ENCODE measurements around the gene SIGLEC7. TPM values are rescaled to one million over a fixed set of nuclear protein-coding genes. Genes with fewer than 3 reads are reported as not detected.

The SIGLEC7 gene
- total and polyA plus RNA-seq, 7 donors: 1.1 to 8.3 (median 2.5) TPM

DNA sequence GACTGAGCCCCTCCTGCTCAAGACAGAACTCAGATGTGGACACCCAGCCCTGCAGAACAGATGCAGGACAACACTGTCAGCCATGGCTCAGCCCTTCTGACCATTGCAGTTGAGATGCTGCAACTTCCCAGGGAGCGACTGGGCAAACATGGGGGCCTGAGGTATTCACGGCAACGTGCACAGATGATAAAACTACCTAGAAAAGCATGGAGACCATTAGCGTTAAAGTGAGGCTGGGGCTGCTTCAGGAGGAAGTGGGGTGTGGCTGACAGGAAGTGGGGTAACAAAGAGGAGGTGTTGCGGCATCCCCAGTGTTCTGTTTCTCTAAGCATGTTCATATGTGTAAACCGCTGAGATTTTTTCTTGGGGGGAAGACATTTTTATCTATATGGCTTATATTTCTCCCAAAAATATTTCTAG is 18.7 kb upstream of the SIGLEC7 start:
- H3K9me3 ChIP-seq: no peaks in the 10 kb centered on the region
- H3K4me1 ChIP-seq: no peaks in the 10 kb centered on the region
- WGBS, 2 donors: 47 to 50% methylated on average over 6 of the region's 6 CpGs
- peak overlapping the region in 3 of 4 donors; percentile 31 to 54 (median 52) for H3K27ac ChIP-seq
- H3K4me3 ChIP-seq: no peak overlapping the region
- TF ChIP-seq POLR2A (IDR thresholded peaks at IDR 0.05): no peak
- TF ChIP-seq POLR2AphosphoS5 (IDR thresholded peaks at IDR 0.05): no peak
- TF ChIP-seq EP300 (IDR thresholded peaks at IDR 0.05): no peak
- TF ChIP-seq, protein P1, sequence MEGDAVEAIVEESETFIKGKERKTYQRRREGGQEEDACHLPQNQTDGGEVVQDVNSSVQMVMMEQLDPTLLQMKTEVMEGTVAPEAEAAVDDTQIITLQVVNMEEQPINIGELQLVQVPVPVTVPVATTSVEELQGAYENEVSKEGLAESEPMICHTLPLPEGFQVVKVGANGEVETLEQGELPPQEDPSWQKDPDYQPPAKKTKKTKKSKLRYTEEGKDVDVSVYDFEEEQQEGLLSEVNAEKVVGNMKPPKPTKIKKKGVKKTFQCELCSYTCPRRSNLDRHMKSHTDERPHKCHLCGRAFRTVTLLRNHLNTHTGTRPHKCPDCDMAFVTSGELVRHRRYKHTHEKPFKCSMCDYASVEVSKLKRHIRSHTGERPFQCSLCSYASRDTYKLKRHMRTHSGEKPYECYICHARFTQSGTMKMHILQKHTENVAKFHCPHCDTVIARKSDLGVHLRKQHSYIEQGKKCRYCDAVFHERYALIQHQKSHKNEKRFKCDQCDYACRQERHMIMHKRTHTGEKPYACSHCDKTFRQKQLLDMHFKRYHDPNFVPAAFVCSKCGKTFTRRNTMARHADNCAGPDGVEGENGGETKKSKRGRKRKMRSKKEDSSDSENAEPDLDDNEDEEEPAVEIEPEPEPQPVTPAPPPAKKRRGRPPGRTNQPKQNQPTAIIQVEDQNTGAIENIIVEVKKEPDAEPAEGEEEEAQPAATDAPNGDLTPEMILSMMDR (IDR thresholded peaks at IDR 0.05): no peak
- no peaks in the 10 kb centered on the region for H3K36me3 ChIP-seq
- intact Hi-C loops (cut with DNase I): no loop called here
- peaks cover 0 to 23% (median 0%) of the 10 kb centered on the region in 3 donors for H3K27me3 ChIP-seq
- DNase-seq: peak; percentile 72

DNA sequence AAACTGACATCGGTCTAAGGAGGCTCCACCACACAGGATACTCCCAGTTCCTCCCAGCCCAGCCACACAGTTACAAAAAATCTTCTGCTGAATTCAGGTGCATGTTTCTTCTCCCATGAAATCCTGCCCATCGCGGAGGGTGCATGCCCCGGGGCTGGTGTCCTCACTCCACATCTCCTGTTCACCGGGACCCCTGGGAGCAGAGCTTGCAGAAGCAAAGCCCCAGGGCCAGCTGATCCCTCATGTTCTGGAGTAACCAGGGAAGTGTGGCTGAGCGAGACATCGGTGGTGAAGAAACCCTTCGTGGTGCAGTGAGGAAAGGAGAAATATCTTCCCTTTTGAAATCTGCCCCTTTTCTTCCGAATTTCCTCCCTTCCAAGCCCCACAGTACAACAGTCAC is 18.3 kb upstream of the SIGLEC7 start:
- intact Hi-C loops (cut with DNase I): no loop called here
- no peak overlapping the region for H3K4me3 ChIP-seq
- peak overlapping the region in 2 of 4 donors; percentile 31 to 48 for H3K27ac ChIP-seq
- peaks cover 0 to 23% (median 0%) of the 10 kb centered on the region in 3 donors for H3K27me3 ChIP-seq
- H3K9me3 ChIP-seq: no peaks in the 10 kb centered on the region
- WGBS, 2 donors: 74 to 81% methylated on average over 9 of the region's 9 CpGs
- no peaks in the 10 kb centered on the region for H3K36me3 ChIP-seq
- no peak for TF ChIP-seq POLR2A (IDR thresholded peaks at IDR 0.05)
- no peak for TF ChIP-seq POLR2AphosphoS5 (IDR thresholded peaks at IDR 0.05)
- TF ChIP-seq EP300 (IDR thresholded peaks at IDR 0.05): no peak
- TF ChIP-seq, protein P1 (IDR thresholded peaks at IDR 0.05): no peak
- H3K4me1 ChIP-seq: no peaks in the 10 kb centered on the region
- peak; percentile 57 for DNase-seq

DNA sequence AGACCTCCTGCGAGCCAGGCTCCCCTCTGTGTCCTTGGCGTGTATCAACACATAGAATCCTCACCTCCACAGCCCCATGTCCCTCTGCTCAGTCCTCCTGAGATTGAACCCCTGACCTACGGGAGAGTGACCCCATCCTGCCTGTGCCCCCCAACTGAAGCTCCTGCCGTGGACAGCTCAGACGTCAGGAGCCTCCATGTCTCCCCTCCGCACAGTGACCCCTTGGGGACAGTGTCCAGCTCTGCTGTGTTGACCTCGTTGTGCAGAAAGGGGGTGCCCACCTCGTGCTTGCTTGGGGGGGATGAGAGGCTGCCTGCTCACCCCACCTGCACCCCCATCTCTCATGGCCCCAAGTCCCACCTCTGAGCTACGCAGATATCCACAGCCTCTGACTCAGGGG is 17.9 kb upstream of the SIGLEC7 start:
- WGBS, 2 donors: 79 to 91% methylated on average over 9 of the region's 9 CpGs
- intact Hi-C loops (cut with DNase I): no loop called here
- H3K36me3 ChIP-seq: no peaks in the 10 kb centered on the region
- H3K27me3 ChIP-seq: peaks cover 0 to 23% (median 0%) of the 10 kb centered on the region in 3 donors
- DNase-seq: peak; percentile 60
- H3K4me3 ChIP-seq: no peak overlapping the region
- peak overlapping the region; percentile 24 to 48 (median 36) for H3K27ac ChIP-seq
- H3K4me1 ChIP-seq: no peaks in the 10 kb centered on the region
- no peaks in the 10 kb centered on the region for H3K9me3 ChIP-seq
- TF ChIP-seq POLR2AphosphoS5 (IDR thresholded peaks at IDR 0.05): no peak
- TF ChIP-seq, protein P1 (IDR thresholded peaks at IDR 0.05): no peak
- TF ChIP-seq EP300 (IDR thresholded peaks at IDR 0.05): no peak
- no peak for TF ChIP-seq POLR2A (IDR thresholded peaks at IDR 0.05)

DNA sequence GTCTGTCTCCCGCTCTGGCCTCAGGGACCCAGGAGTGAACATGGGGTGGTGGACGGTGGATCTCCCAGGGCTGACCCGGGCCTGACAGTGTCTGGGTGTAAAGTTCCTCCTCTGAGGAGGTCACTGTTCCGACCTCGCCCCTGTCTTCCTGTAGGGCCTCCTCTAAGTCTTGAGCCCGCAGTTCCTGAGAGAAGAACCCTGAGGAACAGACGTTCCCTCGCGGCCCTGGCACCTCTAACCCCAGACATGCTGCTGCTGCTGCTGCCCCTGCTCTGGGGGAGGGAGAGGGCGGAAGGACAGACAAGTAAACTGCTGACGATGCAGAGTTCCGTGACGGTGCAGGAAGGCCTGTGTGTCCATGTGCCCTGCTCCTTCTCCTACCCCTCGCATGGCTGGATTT is 17.4 kb upstream of the SIGLEC7 start, which contains the start of gene SIGLEC9:
TSS of gene SIGLEC9 (plus strand) at position 178 of the 400 bp plus-strand sequence. CDS start at position 247, 69 bp downstream.
- 66 to 72% methylated on average over 14 of the region's 14 CpGs for WGBS, 2 donors
- Histone ChIP-seq H3K27ac (peak within 1 kb of the TSS; percentile 24 to 54 (median 41)), H3K4me1 (no peaks in the 10 kb centered on the region), H3K27me3 (peaks cover 0 to 23% (median 0%) of the 10 kb centered on the region in 3 donors), H3K36me3 (no peaks in the 10 kb centered on the region), H3K4me3 (peak within 1 kb of the TSS in 2 of 4 donors; percentile 28 to 29), H3K9me3 (no peaks in the 10 kb centered on the region)
- DNase-seq: peak; percentile 81
- no peak for TF ChIP-seq POLR2A (IDR thresholded peaks at IDR 0.05)
- peak in 2 of 4 donors; percentile 17 to 33 for TF ChIP-seq POLR2AphosphoS5 (IDR thresholded peaks at IDR 0.05)
- intact Hi-C loops (cut with DNase I): no loop called here

DNA sequence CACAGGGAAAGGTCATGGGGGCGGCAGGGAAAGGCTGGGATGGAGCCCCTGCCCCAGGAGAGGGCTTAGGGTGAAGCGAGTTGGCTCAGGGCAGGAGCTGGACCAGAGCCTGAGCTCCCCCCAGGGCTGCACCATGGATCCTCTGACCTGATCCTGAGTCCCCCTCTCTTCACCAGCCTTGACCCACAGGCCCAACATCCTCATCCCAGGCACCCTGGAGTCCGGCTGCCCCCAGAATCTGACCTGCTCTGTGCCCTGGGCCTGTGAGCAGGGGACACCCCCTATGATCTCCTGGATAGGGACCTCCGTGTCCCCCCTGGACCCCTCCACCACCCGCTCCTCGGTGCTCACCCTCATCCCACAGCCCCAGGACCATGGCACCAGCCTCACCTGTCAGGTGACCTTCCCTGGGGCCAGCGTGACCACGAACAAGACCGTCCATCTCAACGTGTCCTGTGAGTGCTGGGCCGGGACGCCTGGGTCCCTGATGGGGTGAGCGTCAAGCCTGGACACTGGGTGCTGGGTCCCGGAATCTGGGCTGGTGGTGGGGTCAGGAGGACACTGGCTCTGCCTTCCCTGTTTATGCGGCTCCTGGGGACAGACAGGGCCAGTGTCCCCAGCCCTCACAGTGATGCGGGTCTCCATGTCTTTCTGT is 16.6 kb upstream of the SIGLEC7 start:
- H3K36me3 ChIP-seq: no peaks in the 10 kb centered on the region
- TF ChIP-seq, protein P1 (IDR thresholded peaks at IDR 0.05): no peak
- TF ChIP-seq EP300 (IDR thresholded peaks at IDR 0.05) (no peak), POLR2A (IDR thresholded peaks at IDR 0.05) (no peak), POLR2AphosphoS5 (IDR thresholded peaks at IDR 0.05) (no peak)
- peak overlapping the region; percentile 8 to 54 (median 28) for H3K27ac ChIP-seq
- H3K9me3 ChIP-seq: no peaks in the 10 kb centered on the region
- 87 to 92% methylated on average over 16 of the region's 16 CpGs for WGBS, 2 donors
- H3K27me3 ChIP-seq: peaks cover 0 to 23% (median 0%) of the 10 kb centered on the region in 3 donors
- peak; percentile 56 for DNase-seq
- H3K4me1 ChIP-seq: no peaks in the 10 kb centered on the region
- intact Hi-C loops (cut with DNase I): no loop called here
- peak overlapping the region in 2 of 4 donors; percentile 28 to 29 for H3K4me3 ChIP-seq
